Spleen (tissue), 7 donors: ENCODE measurements around the gene CCDC80.

Experiments
- POLR2AphosphoS5 ChIP-seq, 3 donors: sonication (generic); formaldehyde crosslinking; IDR thresholded peaks; one replicate each; pipeline ENCODE4 v1.5.1; 2017; ENCODE audit warnings: antibody characterized with exemption in 3 of 3
- TF ChIP-seq, protein P1 (sequence below), 11 experiments: fragments of 200-600 bp in 7 of 11; fragments of 450-650 bp in 4 of 11; sonication (generic) in 4 of 11; IDR thresholded peaks in 8 of 11; conservative IDR thresholded peaks in 3 of 11; 1 replicate in 7 of 11; 2 replicates in 4 of 11; pipeline versions ENCODE4 v1.4.0 to v1.8.0; 2016 to 2021; ENCODE audit warnings: antibody characterized with exemption in 11 of 11, inconsistent platforms in 4 of 11, mild to moderate bottlenecking in 1 of 11
- donor health status: DM: no; HTN: no; CAD: no; lungs with moderate emphysema.
- donor health status: DM: no; HTN: no; CAD: no.
- donor health status: DM: no; HTN: no; CAD: no.

DNA sequence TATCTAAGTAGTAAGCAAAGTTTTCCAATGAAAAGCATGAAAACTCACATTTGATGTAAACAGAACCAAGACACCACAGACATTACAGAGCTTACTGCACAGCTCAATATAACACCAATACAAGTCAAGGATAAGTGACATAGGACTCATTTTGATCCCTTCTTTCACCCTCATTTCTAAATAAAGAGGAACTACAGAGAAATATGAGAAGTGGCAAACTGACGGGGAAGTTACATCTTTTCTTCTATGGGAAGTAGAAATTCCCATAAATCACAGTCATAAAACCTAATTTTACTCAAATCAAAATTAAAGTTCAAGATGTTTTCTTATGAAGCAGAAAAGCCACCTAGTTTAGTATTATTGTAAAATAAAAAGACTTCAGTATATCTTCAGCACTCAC, 83.0 kb downstream of the CCDC80 start:
- TF ChIP-seq POLR2AphosphoS5 (IDR thresholded peaks at IDR 0.05): no peak
- TF ChIP-seq, protein P1, sequence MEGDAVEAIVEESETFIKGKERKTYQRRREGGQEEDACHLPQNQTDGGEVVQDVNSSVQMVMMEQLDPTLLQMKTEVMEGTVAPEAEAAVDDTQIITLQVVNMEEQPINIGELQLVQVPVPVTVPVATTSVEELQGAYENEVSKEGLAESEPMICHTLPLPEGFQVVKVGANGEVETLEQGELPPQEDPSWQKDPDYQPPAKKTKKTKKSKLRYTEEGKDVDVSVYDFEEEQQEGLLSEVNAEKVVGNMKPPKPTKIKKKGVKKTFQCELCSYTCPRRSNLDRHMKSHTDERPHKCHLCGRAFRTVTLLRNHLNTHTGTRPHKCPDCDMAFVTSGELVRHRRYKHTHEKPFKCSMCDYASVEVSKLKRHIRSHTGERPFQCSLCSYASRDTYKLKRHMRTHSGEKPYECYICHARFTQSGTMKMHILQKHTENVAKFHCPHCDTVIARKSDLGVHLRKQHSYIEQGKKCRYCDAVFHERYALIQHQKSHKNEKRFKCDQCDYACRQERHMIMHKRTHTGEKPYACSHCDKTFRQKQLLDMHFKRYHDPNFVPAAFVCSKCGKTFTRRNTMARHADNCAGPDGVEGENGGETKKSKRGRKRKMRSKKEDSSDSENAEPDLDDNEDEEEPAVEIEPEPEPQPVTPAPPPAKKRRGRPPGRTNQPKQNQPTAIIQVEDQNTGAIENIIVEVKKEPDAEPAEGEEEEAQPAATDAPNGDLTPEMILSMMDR (IDR thresholded peaks at IDR 0.05 in 8 of 11, conservative IDR thresholded peaks at IDR 0.05 in 3 of 11): no peak
